Astrocyte (in vitro differentiated cells and primary cell): ENCODE measurements around the gene KCNMA1.

Experiments
- CTCF ChIP-seq: IDR thresholded peaks from 2 replicates; pipeline ENCODE4 v1.5.1; 2011; ENCODE audit warnings: low read depth, mild to moderate bottlenecking, inconsistent platforms, low read length, moderate library complexity; ENCODE audit not compliant: insufficient read depth
- EZH2 ChIP-seq: IDR thresholded peaks from 2 replicates; pipeline ENCODE4 v1.6.1; 2012; ENCODE audit warnings: mild to moderate bottlenecking, low read length, inconsistent platforms; ENCODE audit not compliant: insufficient read depth

- no peak for TF ChIP-seq EZH2
- TF ChIP-seq CTCF = no peak
Measured at GRCh38 chr10:77348082-77348481, 289.5 kb downstream of the KCNMA1 start.
